HAP-1 (cell line): Measurements from ENCODE around the gene THOP1.
"Not testable (repeated sequence)": the region's sequence is repeated elsewhere in the genome, so short reads cannot be mapped to it uniquely, and the experiment has no call there.

Experiments used
- DNase-seq, 2 experiments: peaks; one replicate each; pipeline ENCODE4 v3.0.0-alpha.2; 2016 to 2020; ENCODE audit warnings: low spot score in 2 of 2
- H3K27me3 ChIP-seq: fragments of 250-450 bp; sonication (Bioruptor Pico); 2 replicates; pipeline ENCODE4 v1.5.1; 2020; ENCODE audit warnings: low read depth, mild to moderate bottlenecking, moderate library complexity
- H3K36me3 ChIP-seq: fragments of 250-450 bp; sonication (Bioruptor Pico); replicated peaks from 2 replicates; pipeline ENCODE4 v1.5.1; 2020; ENCODE audit warnings: mild to moderate bottlenecking
- H3K4me1 ChIP-seq: fragments of 250-450 bp; sonication (Bioruptor Pico); 2 replicates; pipeline ENCODE4 v1.5.1; 2020; ENCODE audit warnings: mild to moderate bottlenecking
- H3K4me3 ChIP-seq: fragments of 250-450 bp; sonication (Bioruptor Pico); 2 replicates; pipeline ENCODE4 v1.5.1; 2020; ENCODE audit warnings: mild to moderate bottlenecking, moderate library complexity
- H3K9me3 ChIP-seq: fragments of 250-450 bp; sonication (Bioruptor Pico); 2 replicates; pipeline ENCODE4 v1.5.1; 2020; ENCODE audit warnings: mild to moderate bottlenecking, moderate library complexity
- in situ Hi-C: fragments of 300-500 bp; cut with MboI; formaldehyde crosslinking; loops from 3 replicates; pipeline ENCODE4 v1.14.3; 2020; ENCODE audit warnings: low sequenced_read_pairs, inconsistent platforms, mixed read lengths

Gene THOP1

GRCh38 chr19:2782936-2783780 is 2.1 kb upstream of the THOP1 start, which contains the start of gene SGTA:
Gene SGTA, minus strand, starts transcription at chr19:2783273. Its CDS starts 14,205 bp downstream, at chr19:2769068.
- Histone ChIP-seq H3K9me3 (no peaks in the 10 kb centered on the region), H3K36me3 (peaks cover 34% of the 10 kb centered on the region), H3K27me3 (no peaks in the 10 kb centered on the region), H3K4me1 (peaks cover 20% of the 10 kb centered on the region), H3K4me3 (peak within 1 kb of the TSS; percentile 88)
- in situ Hi-C loops = no loop called here
- peak; percentile 98 for DNase-seq

GRCh38 chr19:2783781-2784145 is 1.5 kb upstream of the THOP1 start:
- Histone ChIP-seq H3K36me3 (peaks cover 37% of the 10 kb centered on the region), H3K27me3 (no peaks in the 10 kb centered on the region), H3K9me3 (no peaks in the 10 kb centered on the region), H3K4me3 (no peak overlapping the region), H3K4me1 (peaks cover 20% of the 10 kb centered on the region)
- in situ Hi-C loops = no loop called here
- no peak for DNase-seq

GRCh38 chr19:2787115-2787514 is 1.8 kb downstream of the THOP1 start:
- no peak overlapping the region; the same call in 1 of the 2 replicates for H3K4me3 ChIP-seq
- H3K4me1 ChIP-seq = peaks cover 12% of the 10 kb centered on the region
- no peaks in the 10 kb centered on the region for H3K9me3 ChIP-seq
- DNase-seq = no peak
- H3K36me3 ChIP-seq = peaks cover 50% of the 10 kb centered on the region
- no peaks in the 10 kb centered on the region for H3K27me3 ChIP-seq
- in situ Hi-C loops = no loop called here

GRCh38 chr19:2788237-2788636 is 2.9 kb downstream of the THOP1 start:
- no peak for DNase-seq
- no peaks in the 10 kb centered on the region for H3K9me3 ChIP-seq
- no peaks in the 10 kb centered on the region for H3K27me3 ChIP-seq
- in situ Hi-C loops = no loop called here
- H3K36me3 ChIP-seq = peaks cover 53% of the 10 kb centered on the region
- H3K4me3 ChIP-seq = no peak overlapping the region
- peaks cover 10% of the 10 kb centered on the region for H3K4me1 ChIP-seq

GRCh38 chr19:2790194-2790556 is 4.9 kb downstream of the THOP1 start:
- no peak for DNase-seq
- Histone ChIP-seq H3K36me3 (peaks cover 72% of the 10 kb centered on the region), H3K9me3 (no peaks in the 10 kb centered on the region), H3K4me1 (peaks cover 6% of the 10 kb centered on the region), H3K4me3 (no peak overlapping the region), H3K27me3 (no peaks in the 10 kb centered on the region)
- in situ Hi-C loops = no loop called here

- no peaks in the 10 kb centered on the region for H3K27me3 ChIP-seq
- no peaks in the 10 kb centered on the region for H3K9me3 ChIP-seq
- H3K4me1 ChIP-seq = peaks cover 6% of the 10 kb centered on the region
- no peak for DNase-seq
- H3K36me3 ChIP-seq = peaks cover 78% of the 10 kb centered on the region
- in situ Hi-C loops = no loop called here
- no peak overlapping the region for H3K4me3 ChIP-seq
Measured at GRCh38 chr19:2790557-2791271, 5.4 kb downstream of the THOP1 start.

- no peak overlapping the region for H3K4me3 ChIP-seq
- H3K27me3 ChIP-seq = no peaks in the 10 kb centered on the region
- H3K36me3 ChIP-seq = peaks cover 85% of the 10 kb centered on the region
- no peak for DNase-seq
- H3K9me3 ChIP-seq = no peaks in the 10 kb centered on the region
- peaks cover 6% of the 10 kb centered on the region for H3K4me1 ChIP-seq
- in situ Hi-C loops = no loop called here
Measured at GRCh38 chr19:2791440-2791839, 6.1 kb downstream of the THOP1 start.

- H3K4me3 ChIP-seq = no peak overlapping the region
- peaks cover 86% of the 10 kb centered on the region for H3K36me3 ChIP-seq
- H3K27me3 ChIP-seq = no peaks in the 10 kb centered on the region
- in situ Hi-C loops = no loop called here
- peaks cover 5% of the 10 kb centered on the region for H3K4me1 ChIP-seq
- no peaks in the 10 kb centered on the region for H3K9me3 ChIP-seq
- no peak for DNase-seq
Measured at GRCh38 chr19:2791876-2792275, 6.6 kb downstream of the THOP1 start.

GRCh38 chr19:2792666-2793065 is 7.4 kb downstream of the THOP1 start:
- DNase-seq, H3K4me1 ChIP-seq, H3K9me3 ChIP-seq, H3K4me3 ChIP-seq, H3K27me3 ChIP-seq, in situ Hi-C loops: not testable (repeated sequence)
- H3K36me3 ChIP-seq = peaks cover 87% of the 10 kb centered on the region

GRCh38 chr19:2793126-2793525 is 7.8 kb downstream of the THOP1 start:
- Histone ChIP-seq H3K27me3 (no peaks in the 10 kb centered on the region), H3K4me1 (no peaks in the 10 kb centered on the region), H3K9me3 (no peaks in the 10 kb centered on the region), H3K36me3 (peaks cover 85% of the 10 kb centered on the region), H3K4me3 (no peak overlapping the region)
- DNase-seq = no peak
- in situ Hi-C loops = no loop called here

GRCh38 chr19:2793577-2793976 is 8.3 kb downstream of the THOP1 start:
- DNase-seq = no peak
- peaks cover 85% of the 10 kb centered on the region for H3K36me3 ChIP-seq

GRCh38 chr19:2795827-2796658 is 10.7 kb downstream of the THOP1 start:
- peaks cover 85% of the 10 kb centered on the region for H3K36me3 ChIP-seq

More at GRCh38 chr19:2793577-2793976, 8.3 kb downstream of the THOP1 start:
- Histone ChIP-seq H3K9me3 (no peaks in the 10 kb centered on the region), H3K27me3 (no peaks in the 10 kb centered on the region), H3K4me1 (no peaks in the 10 kb centered on the region), H3K4me3 (no peak overlapping the region)
- in situ Hi-C loops = no loop called here

GRCh38 chr19:2796659-2797266 is 11.5 kb downstream of the THOP1 start:
- no peak overlapping the region for H3K4me3 ChIP-seq
- no peaks in the 10 kb centered on the region for H3K9me3 ChIP-seq
- no peak for DNase-seq
- in situ Hi-C loops = no loop called here
- H3K27me3 ChIP-seq = no peaks in the 10 kb centered on the region
- peaks cover 84% of the 10 kb centered on the region for H3K36me3 ChIP-seq
- no peaks in the 10 kb centered on the region for H3K4me1 ChIP-seq

More at GRCh38 chr19:2795827-2796658, 10.7 kb downstream of the THOP1 start:
- H3K4me1 ChIP-seq = no peaks in the 10 kb centered on the region
- H3K4me3 ChIP-seq = no peak overlapping the region
- no peaks in the 10 kb centered on the region for H3K27me3 ChIP-seq
- no peak for DNase-seq
- in situ Hi-C loops = no loop called here
- H3K9me3 ChIP-seq = no peaks in the 10 kb centered on the region
